ENCODE results near the gene IFTAP. TPM values are rescaled to one million over a fixed set of nuclear protein-coding genes. Genes with fewer than 3 reads are reported as not detected.
"Not testable (repeated sequence)": the region's sequence is repeated elsewhere in the genome, so short reads cannot be mapped to it uniquely, and the experiment has no call there.

Gene IFTAP
- total and polyA plus RNA-seq, 2 of the 13 experiments (the other 11 are each of a cell fraction or from before 2014, with no cell fraction given), result 11.3 to 29.4 TPM

DNA sequence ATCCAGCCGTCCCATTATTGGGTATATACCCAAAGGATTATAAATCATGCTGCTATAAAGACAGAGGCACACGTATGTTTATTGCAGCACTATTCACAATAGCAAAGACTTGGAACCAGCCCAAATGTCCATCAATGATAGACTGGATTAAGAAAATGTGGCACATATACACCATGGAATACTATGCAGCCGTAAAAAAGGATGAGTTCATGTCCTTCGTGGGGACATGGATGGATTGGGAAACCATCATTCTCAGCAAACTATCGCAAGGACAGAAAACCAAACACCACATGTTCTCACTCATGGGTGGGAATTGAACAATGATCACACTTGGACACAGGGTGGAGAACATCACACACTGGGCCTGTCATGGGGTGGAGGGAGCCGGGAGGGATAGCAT lies 85.2 kb downstream of the IFTAP start:
- ATAC-seq, result not testable (repeated sequence)

GRCh38 chr11:36683818-36684217 lies 89.5 kb downstream of the IFTAP start:
- intact Hi-C loops (cut with micrococcal nuclease; ENCODE audit: unreplicated experiment) (no loop called here), in situ Hi-C loops (cut with HindIII; ENCODE audit: extremely low pct_ligation_motif_present, low pct_unique_long_range_greater_than_20kb) (no loop called here)
- H4K20me1 ChIP-seq (ENCODE audit: insufficient read depth, low read length), result no peaks in the 10 kb centered on the region
- H2AFZ ChIP-seq (ENCODE audit: low read length), result no peak overlapping the region
- no peak overlapping the region for H3K4me2 ChIP-seq (ENCODE audit: low read depth, low read length)
- H3K36me3 ChIP-seq (replicated peaks in 1 of 2; ENCODE audit: control insufficient read depth in 1 of 2, insufficient read depth in 2 of 2, low read length in 2 of 2), result no peaks in the 10 kb centered on the region
- POLR2A ChIA-PET, result no interaction called here
- H3K4me1 ChIP-seq (ENCODE audit: insufficient read depth, low read length), result no peaks in the 10 kb centered on the region
- no peaks in the 10 kb centered on the region for H3K9me3 ChIP-seq (ENCODE audit: low read length)
- no peak for DNase-seq (ENCODE audit: low spot score)
- no peaks in the 10 kb centered on the region; a peak in 1 of 5 replicates for H3K27me3 ChIP-seq (ENCODE audit: control insufficient read depth in 1 of 2, insufficient read depth in 2 of 2, low read length in 2 of 2)
- H3K4me3 ChIP-seq (replicated peaks in 1 of 3; ENCODE audit: insufficient read depth in 1 of 3, low read depth in 2 of 3, low read length in 3 of 3), result no peak overlapping the region
- ATAC-seq, result no peak
- 90% methylated on average over 1 of the region's 1 CpG for WGBS (ENCODE audit: low lambda C conversion rate)
- BruUV-seq (replicated peaks), result no TSS peak
- H3K9ac ChIP-seq (ENCODE audit: insufficient read depth, low read depth, low read length), result no peak overlapping the region
- no peak for FAIRE-seq
- H3K27ac ChIP-seq (ENCODE audit: extremely low read length, insufficient read depth, low read length), result no peak overlapping the region
- CTCF ChIA-PET (ENCODE audit: low intra/inter-chr PET ratio, low total read pairs), result no interaction called here
- H3K79me2 ChIP-seq (ENCODE audit: insufficient read depth, low read length), result no peaks in the 10 kb centered on the region
- TF ChIP-seq CSRNP1 (CRISPR knock-in tag; IDR thresholded peaks at IDR 0.05) (no peak), ARID3A (IDR thresholded peaks at IDR 0.05; ENCODE audit: low read depth, low read length) (no peak), ZNF746 (CRISPR knock-in tag; IDR thresholded peaks at IDR 0.05) (no peak), CENPT (CRISPR knock-in tag; IDR thresholded peaks at IDR 0.05; ENCODE audit: low read depth) (no peak), KMT2B (CRISPR knock-in tag; IDR thresholded peaks at IDR 0.05) (no peak), ZNF143 (CRISPR knock-in tag; IDR thresholded peaks at IDR 0.05) (no peak), KDM3A (CRISPR knock-in tag; IDR thresholded peaks at IDR 0.05; ENCODE audit: low read depth) (no peak), CHCHD3 (CRISPR knock-in tag; IDR thresholded peaks at IDR 0.05) (no peak), ZNF768 (CRISPR knock-in tag; IDR thresholded peaks at IDR 0.05) (no peak), AGO1 (IDR thresholded peaks at IDR 0.05; ENCODE audit: low read depth, low read length, poor library complexity, severe bottlenecking) (no peak), ZIK1 (CRISPR knock-in tag; IDR thresholded peaks at IDR 0.05; ENCODE audit: borderline replicate concordance, low read depth) (no peak), NFATC3 (CRISPR knock-in tag; IDR thresholded peaks at IDR 0.05) (no peak), HES4 (CRISPR knock-in tag; IDR thresholded peaks at IDR 0.05; ENCODE audit: borderline replicate concordance) (no peak), U2AF2 (IDR thresholded peaks at IDR 0.05; ENCODE audit: low read depth, low read length) (no peak)
- TF ChIP-seq, protein P1, sequence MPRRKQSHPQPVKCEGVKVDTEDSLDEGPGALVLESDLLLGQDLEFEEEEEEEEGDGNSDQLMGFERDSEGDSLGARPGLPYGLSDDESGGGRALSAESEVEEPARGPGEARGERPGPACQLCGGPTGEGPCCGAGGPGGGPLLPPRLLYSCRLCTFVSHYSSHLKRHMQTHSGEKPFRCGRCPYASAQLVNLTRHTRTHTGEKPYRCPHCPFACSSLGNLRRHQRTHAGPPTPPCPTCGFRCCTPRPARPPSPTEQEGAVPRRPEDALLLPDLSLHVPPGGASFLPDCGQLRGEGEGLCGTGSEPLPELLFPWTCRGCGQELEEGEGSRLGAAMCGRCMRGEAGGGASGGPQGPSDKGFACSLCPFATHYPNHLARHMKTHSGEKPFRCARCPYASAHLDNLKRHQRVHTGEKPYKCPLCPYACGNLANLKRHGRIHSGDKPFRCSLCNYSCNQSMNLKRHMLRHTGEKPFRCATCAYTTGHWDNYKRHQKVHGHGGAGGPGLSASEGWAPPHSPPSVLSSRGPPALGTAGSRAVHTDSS (CRISPR knock-in tag; conservative IDR thresholded peaks at IDR 0.05), result no peak

More for the DNA sequence above, 85.2 kb downstream of the IFTAP start:
- WGBS (ENCODE audit: low lambda C conversion rate), result 35% methylated on average over 6 of the region's 6 CpGs
- H2AFZ ChIP-seq (ENCODE audit: low read length); H3K4me2 ChIP-seq (ENCODE audit: low read depth, low read length); POLR2A ChIA-PET; intact Hi-C loops (cut with micrococcal nuclease; ENCODE audit: unreplicated experiment); H3K4me3 ChIP-seq (replicated peaks in 1 of 3; ENCODE audit: insufficient read depth in 1 of 3, low read depth in 2 of 3, low read length in 3 of 3); H4K20me1 ChIP-seq (ENCODE audit: insufficient read depth, low read length); FAIRE-seq; BruUV-seq (replicated peaks); H3K9ac ChIP-seq (ENCODE audit: insufficient read depth, low read depth, low read length); H3K27me3 ChIP-seq (ENCODE audit: control insufficient read depth in 1 of 2, insufficient read depth in 2 of 2, low read length in 2 of 2); H3K36me3 ChIP-seq (replicated peaks in 1 of 2; ENCODE audit: control insufficient read depth in 1 of 2, insufficient read depth in 2 of 2, low read length in 2 of 2); H3K79me2 ChIP-seq (ENCODE audit: insufficient read depth, low read length); H3K4me1 ChIP-seq (ENCODE audit: insufficient read depth, low read length); in situ Hi-C loops (cut with HindIII; ENCODE audit: extremely low pct_ligation_motif_present, low pct_unique_long_range_greater_than_20kb); H3K9me3 ChIP-seq (ENCODE audit: low read length); CTCF ChIA-PET (ENCODE audit: low intra/inter-chr PET ratio, low total read pairs); DNase-seq (ENCODE audit: low spot score); H3K27ac ChIP-seq (ENCODE audit: extremely low read length, insufficient read depth, low read length): not testable (repeated sequence)

Measured in HepG2 (cell line).